A673 (cell line): ENCODE results near the gene KCNAB3. TPM values are rescaled to one million over a fixed set of nuclear protein-coding genes. Genes with fewer than 3 reads are reported as not detected.

ENCODE experiments used
- BruUV-seq: library from RNA; stranded (reverse); fragments of 400-500 nt; replicated peaks from 2 replicates; lab custom pipeline; 2021; lab: Mats Ljungman, UMichigan
- CTCF ChIA-PET: fragments of 300-600 bp; sonication (Branson Sonifier 250); formaldehyde crosslinking; loops from one replicate; lab custom pipeline; 2022; ENCODE audit warnings: antibody characterized with exemption; lab: Charles Lee
- POLR2A ChIA-PET: fragments of 300-600 bp; sonication (Branson Sonifier 250); formaldehyde crosslinking; loops from one replicate; lab custom pipeline; 2022; ENCODE audit warnings: antibody characterized with exemption; ENCODE audit not compliant: low non-redundant PET; lab: Charles Lee
- DNase-seq: peaks from one replicate; pipeline ENCODE4 v3.0.0-alpha.2; 2015; ENCODE audit warnings: low spot score
- H3K27ac ChIP-seq: fragments of 200-600 bp; sonication (generic); 2 replicates; pipeline ENCODE4 v1.5.1; 2016; ENCODE audit warnings: mixed run types, low read depth, mild to moderate bottlenecking, mixed read lengths, antibody characterized with exemption, low read length; ENCODE audit not compliant: poor library complexity, severe bottlenecking
- H3K27me3 ChIP-seq: fragments of 200-600 bp; sonication (generic); replicated peaks from 2 replicates; pipeline ENCODE4 v1.6.1; 2017; ENCODE audit warnings: mixed run types, low read depth, mild to moderate bottlenecking, mixed read lengths, antibody characterized with exemption, low read length; ENCODE audit not compliant: insufficient read depth, poor library complexity
- H3K36me3 ChIP-seq: fragments of 200-600 bp; sonication (generic); 2 replicates; pipeline ENCODE4 v1.6.1; 2016; ENCODE audit warnings: mixed run types, mild to moderate bottlenecking, mixed read lengths, antibody characterized with exemption, low read length; ENCODE audit not compliant: insufficient read depth, poor library complexity, severe bottlenecking
- H3K4me1 ChIP-seq: fragments of 200-600 bp; sonication (generic); 2 replicates; pipeline ENCODE4 v1.6.1; 2017; ENCODE audit warnings: mixed run types, mild to moderate bottlenecking, mixed read lengths, antibody characterized with exemption, low read length; ENCODE audit not compliant: insufficient read depth, poor library complexity, severe bottlenecking
- H3K4me3 ChIP-seq: fragments of 200-600 bp; sonication (generic); 2 replicates; pipeline ENCODE4 v1.5.1; 2016; ENCODE audit warnings: low read depth, mixed run types, mild to moderate bottlenecking, mixed read lengths, low read length; ENCODE audit not compliant: poor library complexity, severe bottlenecking
- H3K9me3 ChIP-seq: fragments of 200-600 bp; sonication (generic); 2 replicates; pipeline ENCODE4 v1.6.1; 2016; ENCODE audit warnings: mixed run types, low read depth, mild to moderate bottlenecking, mixed read lengths, antibody characterized with exemption, low read length; ENCODE audit not compliant: poor library complexity, severe bottlenecking
- EZH2 ChIP-seq: fragments of 200-600 bp; sonication (generic); IDR thresholded peaks from 2 replicates; pipeline ENCODE4 v1.6.1; 2017; ENCODE audit warnings: borderline replicate concordance, low read depth, mild to moderate bottlenecking, mixed read lengths, antibody characterized with exemption, low read length; ENCODE audit not compliant: poor library complexity, severe bottlenecking
- intact Hi-C: fragments of 100-400 bp; cut with micrococcal nuclease; formaldehyde crosslinking; loops from one replicate; pipeline ENCODE4 v1.10.0; 2022; ENCODE audit not compliant: unreplicated experiment
- total RNA-seq: library from RNA; stranded (reverse); gene quantifications from 2 replicates; pipeline ENCODE4 v1.2.3, GENCODE V29; 2021
- TF ChIP-seq, protein P1 (sequence below): fragments of 300-800, 200-600 bp; sonication (generic); conservative IDR thresholded peaks from 2 replicates; pipeline ENCODE4 v1.5.1; 2017; ENCODE audit warnings: low read depth, mild to moderate bottlenecking, antibody characterized with exemption, low read length, moderate library complexity, mixed read lengths

The KCNAB3 gene
- total RNA-seq, 1 experiment from 2014 or later: 24.8 TPM

GRCh38 chr17:7897090-7897489, 32.6 kb downstream of the KCNAB3 start:
- Histone ChIP-seq H3K27me3 (no peaks in the 10 kb centered on the region), H3K27ac (no peak overlapping the region), H3K4me1 (no peaks in the 10 kb centered on the region), H3K36me3 (peaks cover 94% of the 10 kb centered on the region), H3K4me3 (no peak overlapping the region), H3K9me3 (no peaks in the 10 kb centered on the region)
- no peak for DNase-seq
- CTCF ChIA-PET: interaction anchor here (0.7 kb wide), 1 partner anchor 93 kb away, joined by 3 read pairs; no protein-coding TSS in a partner anchor
- no TSS peak for BruUV-seq
- POLR2A ChIA-PET: no interaction called here
- intact Hi-C loops: loop anchor here (5.0 kb wide), 1 partner anchor 35 kb away; no protein-coding TSS in a partner anchor
- no peak for TF ChIP-seq EZH2
- TF ChIP-seq, protein P1, sequence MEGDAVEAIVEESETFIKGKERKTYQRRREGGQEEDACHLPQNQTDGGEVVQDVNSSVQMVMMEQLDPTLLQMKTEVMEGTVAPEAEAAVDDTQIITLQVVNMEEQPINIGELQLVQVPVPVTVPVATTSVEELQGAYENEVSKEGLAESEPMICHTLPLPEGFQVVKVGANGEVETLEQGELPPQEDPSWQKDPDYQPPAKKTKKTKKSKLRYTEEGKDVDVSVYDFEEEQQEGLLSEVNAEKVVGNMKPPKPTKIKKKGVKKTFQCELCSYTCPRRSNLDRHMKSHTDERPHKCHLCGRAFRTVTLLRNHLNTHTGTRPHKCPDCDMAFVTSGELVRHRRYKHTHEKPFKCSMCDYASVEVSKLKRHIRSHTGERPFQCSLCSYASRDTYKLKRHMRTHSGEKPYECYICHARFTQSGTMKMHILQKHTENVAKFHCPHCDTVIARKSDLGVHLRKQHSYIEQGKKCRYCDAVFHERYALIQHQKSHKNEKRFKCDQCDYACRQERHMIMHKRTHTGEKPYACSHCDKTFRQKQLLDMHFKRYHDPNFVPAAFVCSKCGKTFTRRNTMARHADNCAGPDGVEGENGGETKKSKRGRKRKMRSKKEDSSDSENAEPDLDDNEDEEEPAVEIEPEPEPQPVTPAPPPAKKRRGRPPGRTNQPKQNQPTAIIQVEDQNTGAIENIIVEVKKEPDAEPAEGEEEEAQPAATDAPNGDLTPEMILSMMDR: no peak

GRCh38 chr17:7894866-7895265, 34.8 kb downstream of the KCNAB3 start:
- DNase-seq: no peak

GRCh38 chr17:7894226-7894625, 35.4 kb downstream of the KCNAB3 start:
- ChIA-PET POLR2A (no interaction called here), CTCF (no interaction called here)
- no peak overlapping the region for H3K27ac ChIP-seq
- H3K4me1 ChIP-seq: peaks cover 7% of the 10 kb centered on the region
- no peaks in the 10 kb centered on the region for H3K9me3 ChIP-seq
- no peak overlapping the region for H3K4me3 ChIP-seq
- BruUV-seq: TSS peak; percentile 83
- no peaks in the 10 kb centered on the region for H3K27me3 ChIP-seq
- H3K36me3 ChIP-seq: peaks cover 92% of the 10 kb centered on the region
- intact Hi-C loops: no loop called here
- no peak for DNase-seq
- TF ChIP-seq, protein P1: no peak
- TF ChIP-seq EZH2: no peak

More at GRCh38 chr17:7894866-7895265, 34.8 kb downstream of the KCNAB3 start:
- no TSS peak for BruUV-seq
- CTCF ChIA-PET: no interaction called here
- POLR2A ChIA-PET: no interaction called here
- no peaks in the 10 kb centered on the region for H3K9me3 ChIP-seq
- H3K4me3 ChIP-seq: no peak overlapping the region
- intact Hi-C loops: loop anchor here (5.0 kb wide), 1 partner anchor 33 kb away; no protein-coding TSS in a partner anchor
- H3K36me3 ChIP-seq: peaks cover 94% of the 10 kb centered on the region
- no peaks in the 10 kb centered on the region for H3K27me3 ChIP-seq
- peaks cover under 1% of the 10 kb centered on the region for H3K4me1 ChIP-seq
- TF ChIP-seq, protein P1: no peak
- no peak for TF ChIP-seq EZH2
- H3K27ac ChIP-seq: no peak overlapping the region
